NCI-H2107 treated with DMSO at 0.1 percent for 48 hours (cell line): ENCODE results near the gene ABCA5.
"Not testable (repeated sequence)": the region's sequence is repeated elsewhere in the genome, so short reads cannot be mapped to it uniquely, and the experiment has no call there.

ENCODE experiments used
- DNase-seq: peaks from one replicate; lab custom pipeline; 2025; ENCODE audit not compliant: unreplicated experiment; lab: John Stamatoyannopoulos, UW

The ABCA5 gene

DNA sequence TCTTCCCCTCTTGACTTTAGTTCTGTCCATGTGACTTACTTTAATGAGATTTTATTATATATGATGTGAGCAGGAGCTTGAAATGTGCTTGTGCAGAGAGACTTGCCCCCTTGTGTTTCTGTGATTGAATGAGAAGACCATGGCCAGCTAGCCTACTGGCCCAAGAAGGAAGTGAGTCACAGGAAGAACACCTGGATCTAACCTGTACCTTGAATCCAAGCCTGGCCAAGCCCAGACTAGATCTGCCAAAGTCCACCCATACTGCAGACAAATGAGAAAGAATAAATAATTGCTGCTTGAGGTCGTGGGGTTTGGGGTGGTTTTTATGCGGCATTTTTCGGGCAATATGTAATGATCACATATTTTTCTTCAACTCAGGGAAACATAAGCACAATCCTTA is 107.9 kb downstream of the ABCA5 start:
- DNase-seq: no peak

GRCh38 chr17:69213059-69213813 is 113.7 kb downstream of the ABCA5 start:
- DNase-seq: no peak

- DNase-seq: no peak
Observed at GRCh38 chr17:69208640-69209039, 118.3 kb downstream of the ABCA5 start.

- DNase-seq: no peak
Observed at GRCh38 chr17:69207151-69207550, 119.8 kb downstream of the ABCA5 start.

DNA sequence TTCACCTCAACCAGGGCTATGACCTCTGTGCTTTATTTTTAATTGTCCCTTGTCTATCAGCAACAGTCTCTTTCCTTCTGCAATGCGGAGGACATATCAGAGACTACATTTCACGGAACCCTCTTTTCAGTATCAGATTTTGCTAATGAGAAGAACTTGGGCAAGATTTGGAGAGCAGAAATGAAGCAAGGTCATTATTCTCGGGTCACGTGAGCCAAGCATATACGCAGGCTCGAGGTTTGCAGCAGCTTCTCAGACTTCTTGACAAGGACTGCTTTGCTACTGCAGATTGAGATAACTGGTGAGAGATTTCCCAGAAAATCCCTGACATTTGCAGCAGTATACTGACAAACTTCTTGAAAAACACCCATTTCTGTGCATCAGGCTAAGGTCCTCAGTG is 128.7 kb downstream of the ABCA5 start:
- DNase-seq: no peak

DNA sequence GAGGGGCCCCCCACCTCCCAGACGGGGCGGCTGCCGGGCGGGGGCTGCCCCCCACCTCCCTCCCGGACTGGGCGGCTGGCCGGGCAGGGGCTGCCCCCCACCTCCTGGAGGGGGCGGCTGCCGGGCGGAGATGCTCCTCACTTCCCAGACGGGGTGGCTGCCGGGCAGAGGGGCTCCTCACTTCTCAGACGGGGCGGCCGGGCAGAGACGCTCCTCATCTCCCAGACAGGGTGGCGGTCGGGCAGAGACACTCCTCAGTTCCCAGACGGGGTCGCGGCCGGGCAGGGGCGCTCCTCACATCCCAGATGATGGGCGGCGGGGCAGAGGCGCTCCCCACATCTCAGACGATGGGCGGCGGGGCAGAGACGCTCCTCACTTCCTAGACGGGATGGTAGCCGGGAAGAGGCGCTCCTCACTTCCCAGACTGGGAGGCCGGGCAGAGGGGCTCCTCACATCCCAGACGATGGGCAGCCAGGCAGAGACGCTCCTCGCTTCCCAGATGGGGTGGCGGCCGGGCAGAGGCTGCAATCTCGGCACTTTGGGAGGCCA is 130.8 kb downstream of the ABCA5 start:
- not testable (repeated sequence) for DNase-seq
